ENCODE measurements around the gene SRPK2.

The SRPK2 gene

GRCh38 chr7:105156731-105157130, 232.0 kb downstream of the SRPK2 start:
- DNase-seq (ENCODE audit: insufficient read length) (no peak), FAIRE-seq (no peak)
- TF ChIP-seq POLR2AphosphoS5 (IDR thresholded peaks at IDR 0.05; ENCODE audit: low read depth, low read length) (no peak), TAF1 (IDR thresholded peaks at IDR 0.05; ENCODE audit: borderline replicate concordance, low read depth, low read length) (no peak), POLR2A (IDR thresholded peaks at IDR 0.05; ENCODE audit: low read depth, low read length) (no peak)

GRCh38 chr7:105154084-105154483, 234.6 kb downstream of the SRPK2 start:
- FAIRE-seq: no peak
- no peak for DNase-seq (ENCODE audit: insufficient read length)
- no peak for TF ChIP-seq POLR2AphosphoS5 (IDR thresholded peaks at IDR 0.05; ENCODE audit: low read depth, low read length)
- TF ChIP-seq TAF1 (IDR thresholded peaks at IDR 0.05; ENCODE audit: borderline replicate concordance, low read depth, low read length): no peak
- no peak for TF ChIP-seq POLR2A (IDR thresholded peaks at IDR 0.05; ENCODE audit: low read depth, low read length)

GRCh38 chr7:105153531-105153930, 235.2 kb downstream of the SRPK2 start:
- no peak for FAIRE-seq
- DNase-seq (ENCODE audit: insufficient read length): no peak
- TF ChIP-seq POLR2A (IDR thresholded peaks at IDR 0.05; ENCODE audit: low read depth, low read length) (no peak), POLR2AphosphoS5 (IDR thresholded peaks at IDR 0.05; ENCODE audit: low read depth, low read length) (no peak), TAF1 (IDR thresholded peaks at IDR 0.05; ENCODE audit: borderline replicate concordance, low read depth, low read length) (no peak)

GRCh38 chr7:105151152-105151551, 237.6 kb downstream of the SRPK2 start:
- no peak for FAIRE-seq
- TF ChIP-seq POLR2AphosphoS5 (IDR thresholded peaks at IDR 0.05; ENCODE audit: low read depth, low read length): no peak
- no peak for TF ChIP-seq POLR2A (IDR thresholded peaks at IDR 0.05; ENCODE audit: low read depth, low read length)
- no peak for TF ChIP-seq TAF1 (IDR thresholded peaks at IDR 0.05; ENCODE audit: borderline replicate concordance, low read depth, low read length)
- no peak for DNase-seq (ENCODE audit: insufficient read length)

- TF ChIP-seq POLR2A (IDR thresholded peaks at IDR 0.05; ENCODE audit: low read depth, low read length): no peak
- no peak for TF ChIP-seq POLR2AphosphoS5 (IDR thresholded peaks at IDR 0.05; ENCODE audit: low read depth, low read length)
- no peak for TF ChIP-seq TAF1 (IDR thresholded peaks at IDR 0.05; ENCODE audit: borderline replicate concordance, low read depth, low read length)
- FAIRE-seq: no peak
- no peak for DNase-seq (ENCODE audit: insufficient read length)
These were observed 238.9 kb downstream of the SRPK2 start for GRCh38 chr7:105149827-105150226.

- TF ChIP-seq POLR2AphosphoS5 (IDR thresholded peaks at IDR 0.05; ENCODE audit: low read depth, low read length) (no peak), POLR2A (IDR thresholded peaks at IDR 0.05; ENCODE audit: low read depth, low read length) (no peak), TAF1 (IDR thresholded peaks at IDR 0.05; ENCODE audit: borderline replicate concordance, low read depth, low read length) (no peak)
- DNase-seq (ENCODE audit: insufficient read length): no peak
- no peak for FAIRE-seq
These were observed 247.7 kb downstream of the SRPK2 start for GRCh38 chr7:105141068-105141467.

GRCh38 chr7:105139381-105139780, 249.3 kb downstream of the SRPK2 start:
- no peak for TF ChIP-seq POLR2AphosphoS5 (IDR thresholded peaks at IDR 0.05; ENCODE audit: low read depth, low read length)
- TF ChIP-seq TAF1 (IDR thresholded peaks at IDR 0.05; ENCODE audit: borderline replicate concordance, low read depth, low read length): no peak
- TF ChIP-seq POLR2A (IDR thresholded peaks at IDR 0.05; ENCODE audit: low read depth, low read length): no peak

GRCh38 chr7:105137898-105138297, 250.8 kb downstream of the SRPK2 start:
- TF ChIP-seq TAF1 (IDR thresholded peaks at IDR 0.05; ENCODE audit: borderline replicate concordance, low read depth, low read length): no peak
- no peak for TF ChIP-seq POLR2AphosphoS5 (IDR thresholded peaks at IDR 0.05; ENCODE audit: low read depth, low read length)
- TF ChIP-seq POLR2A (IDR thresholded peaks at IDR 0.05; ENCODE audit: low read depth, low read length): no peak
- FAIRE-seq: no peak
- no peak for DNase-seq (ENCODE audit: insufficient read length)

More at GRCh38 chr7:105139381-105139780, 249.3 kb downstream of the SRPK2 start:
- DNase-seq (ENCODE audit: insufficient read length) (no peak), FAIRE-seq (no peak)

- no peak for FAIRE-seq
- DNase-seq (ENCODE audit: insufficient read length): no peak
- TF ChIP-seq POLR2A (IDR thresholded peaks at IDR 0.05; ENCODE audit: low read depth, low read length) (no peak), POLR2AphosphoS5 (IDR thresholded peaks at IDR 0.05; ENCODE audit: low read depth, low read length) (no peak), TAF1 (IDR thresholded peaks at IDR 0.05; ENCODE audit: borderline replicate concordance, low read depth, low read length) (no peak)
These were observed 252.5 kb downstream of the SRPK2 start for GRCh38 chr7:105136221-105136620.

- FAIRE-seq (no peak), DNase-seq (ENCODE audit: insufficient read length) (no peak)
- TF ChIP-seq TAF1 (IDR thresholded peaks at IDR 0.05; ENCODE audit: borderline replicate concordance, low read depth, low read length) (no peak), POLR2A (IDR thresholded peaks at IDR 0.05; ENCODE audit: low read depth, low read length) (no peak), POLR2AphosphoS5 (IDR thresholded peaks at IDR 0.05; ENCODE audit: low read depth, low read length) (no peak)
These were observed 254.6 kb downstream of the SRPK2 start for GRCh38 chr7:105133986-105134655.

GRCh38 chr7:105133358-105133757, 255.4 kb downstream of the SRPK2 start:
- FAIRE-seq: no peak
- no peak for TF ChIP-seq POLR2AphosphoS5 (IDR thresholded peaks at IDR 0.05; ENCODE audit: low read depth, low read length)
- TF ChIP-seq TAF1 (IDR thresholded peaks at IDR 0.05; ENCODE audit: borderline replicate concordance, low read depth, low read length): no peak
- TF ChIP-seq POLR2A (IDR thresholded peaks at IDR 0.05; ENCODE audit: low read depth, low read length): no peak
- DNase-seq (ENCODE audit: insufficient read length): no peak

- DNase-seq (ENCODE audit: insufficient read length) (no peak), FAIRE-seq (no peak)
- TF ChIP-seq TAF1 (IDR thresholded peaks at IDR 0.05; ENCODE audit: borderline replicate concordance, low read depth, low read length) (no peak), POLR2AphosphoS5 (IDR thresholded peaks at IDR 0.05; ENCODE audit: low read depth, low read length) (no peak), POLR2A (IDR thresholded peaks at IDR 0.05; ENCODE audit: low read depth, low read length) (no peak)
These were observed 255.9 kb downstream of the SRPK2 start for GRCh38 chr7:105132835-105133234.

Measured in GM12892 (cell line).